NT2/D1 (cell line): Measurements from ENCODE around the gene BICDL2.

Experiments
- SUZ12 ChIP-seq: IDR thresholded peaks from 2 replicates; pipeline ENCODE4 v1.6.1; 2011; ENCODE audit not compliant: insufficient read length, insufficient read depth; ENCODE audit errors: extremely low read depth
- YY1 ChIP-seq: IDR thresholded peaks from 2 replicates; pipeline ENCODE4 v1.6.1; 2011; ENCODE audit not compliant: insufficient read length, insufficient read depth
- ZNF274 ChIP-seq: IDR thresholded peaks from 2 replicates; pipeline ENCODE4 v1.6.1; 2011; ENCODE audit warnings: mild to moderate bottlenecking, low read depth, low read length

- no peak for TF ChIP-seq ZNF274
- TF ChIP-seq YY1, result no peak
- no peak for TF ChIP-seq SUZ12
Observed at GRCh38 chr16:3021449-3022207, 15.1 kb downstream of the BICDL2 start.
